ENCODE results near the gene AP2A1.

The AP2A1 gene

GRCh38 chr19:49839713-49840112, 72.9 kb downstream of the AP2A1 start:
- 0 out of 2 replicates have a peak overlapping the region, but pooled peaks have one; percentile 7 for H3K27ac ChIP-seq
- TF ChIP-seq ZFX (IDR thresholded peaks at IDR 0.05; ENCODE audit: borderline replicate concordance): no peak
- TF ChIP-seq, protein P1, sequence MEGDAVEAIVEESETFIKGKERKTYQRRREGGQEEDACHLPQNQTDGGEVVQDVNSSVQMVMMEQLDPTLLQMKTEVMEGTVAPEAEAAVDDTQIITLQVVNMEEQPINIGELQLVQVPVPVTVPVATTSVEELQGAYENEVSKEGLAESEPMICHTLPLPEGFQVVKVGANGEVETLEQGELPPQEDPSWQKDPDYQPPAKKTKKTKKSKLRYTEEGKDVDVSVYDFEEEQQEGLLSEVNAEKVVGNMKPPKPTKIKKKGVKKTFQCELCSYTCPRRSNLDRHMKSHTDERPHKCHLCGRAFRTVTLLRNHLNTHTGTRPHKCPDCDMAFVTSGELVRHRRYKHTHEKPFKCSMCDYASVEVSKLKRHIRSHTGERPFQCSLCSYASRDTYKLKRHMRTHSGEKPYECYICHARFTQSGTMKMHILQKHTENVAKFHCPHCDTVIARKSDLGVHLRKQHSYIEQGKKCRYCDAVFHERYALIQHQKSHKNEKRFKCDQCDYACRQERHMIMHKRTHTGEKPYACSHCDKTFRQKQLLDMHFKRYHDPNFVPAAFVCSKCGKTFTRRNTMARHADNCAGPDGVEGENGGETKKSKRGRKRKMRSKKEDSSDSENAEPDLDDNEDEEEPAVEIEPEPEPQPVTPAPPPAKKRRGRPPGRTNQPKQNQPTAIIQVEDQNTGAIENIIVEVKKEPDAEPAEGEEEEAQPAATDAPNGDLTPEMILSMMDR (IDR thresholded peaks at IDR 0.05): no peak

DNA sequence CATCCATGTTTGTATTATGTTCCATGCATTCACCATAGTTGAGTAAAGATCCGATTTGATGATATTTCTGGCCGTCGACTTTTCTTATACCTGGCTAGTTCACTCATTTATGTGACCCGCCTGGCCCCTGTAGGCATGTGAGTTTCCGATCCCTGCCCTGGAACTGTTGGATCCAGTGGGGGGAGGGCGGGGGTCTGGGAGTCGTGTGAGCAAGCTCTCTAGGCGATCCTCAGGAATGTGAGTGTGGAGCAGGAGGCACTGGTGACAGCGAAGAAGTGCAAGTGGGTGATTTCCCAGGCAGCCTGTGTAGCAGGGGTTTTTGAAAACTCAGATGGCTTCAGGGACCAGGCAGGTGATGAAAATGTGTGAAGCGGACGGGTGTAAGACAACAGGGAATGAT, 73.5 kb downstream of the AP2A1 start:
- TF ChIP-seq, protein P1 (IDR thresholded peaks at IDR 0.05): no peak
- no peak for TF ChIP-seq ZFX (IDR thresholded peaks at IDR 0.05; ENCODE audit: borderline replicate concordance)
- no peak overlapping the region for H3K27ac ChIP-seq

DNA sequence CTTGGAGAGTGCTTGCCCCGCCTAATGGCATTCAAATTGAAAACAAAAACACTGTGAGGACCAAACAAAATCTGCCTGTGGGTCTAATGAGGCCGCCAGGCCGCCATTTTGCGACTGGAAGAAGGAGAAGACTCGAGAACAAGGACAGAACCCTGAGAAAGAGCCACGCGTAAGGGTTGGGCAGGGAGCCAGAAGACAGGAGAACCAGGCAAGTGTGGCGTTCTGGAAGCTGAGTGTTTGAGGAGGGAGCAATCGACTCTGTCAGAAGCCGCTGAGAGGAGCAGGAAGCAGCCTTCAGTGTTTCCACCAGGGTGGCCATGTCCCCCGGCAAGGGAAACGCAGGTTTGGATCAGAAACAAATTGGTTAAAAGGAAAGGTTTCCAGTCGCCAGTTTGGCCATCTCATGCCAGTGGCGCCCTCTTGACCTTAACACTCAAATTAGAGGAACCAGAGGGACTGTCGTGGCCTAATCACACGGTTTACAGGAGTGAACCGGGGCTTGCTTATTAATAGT, 74.0 kb downstream of the AP2A1 start:
- TF ChIP-seq ZFX (IDR thresholded peaks at IDR 0.05; ENCODE audit: borderline replicate concordance): no peak
- TF ChIP-seq, protein P1 (IDR thresholded peaks at IDR 0.05): no peak
- no peak overlapping the region for H3K27ac ChIP-seq

DNA sequence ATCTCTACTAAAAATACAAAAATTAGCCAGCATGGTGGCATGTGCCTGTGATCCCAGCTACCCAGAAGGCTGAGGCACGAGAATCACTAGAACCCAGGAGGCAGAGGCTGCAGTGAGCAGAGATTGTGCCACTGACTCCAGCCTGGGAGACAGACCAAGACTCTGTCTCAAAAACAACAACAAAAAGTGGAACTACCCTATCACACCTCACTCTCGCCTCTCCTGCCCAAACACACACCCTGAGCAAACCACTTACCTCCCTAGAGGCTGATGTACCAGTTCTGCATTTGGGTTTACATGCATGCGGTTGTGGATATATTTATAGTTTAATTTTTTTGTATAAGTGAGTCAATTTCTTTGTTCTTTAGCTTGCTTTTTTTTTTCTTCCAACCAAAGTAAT, 76.5 kb downstream of the AP2A1 start:
- TF ChIP-seq, protein P1 (IDR thresholded peaks at IDR 0.05): no peak
- no peak for TF ChIP-seq ZFX (IDR thresholded peaks at IDR 0.05; ENCODE audit: borderline replicate concordance)
- no peak overlapping the region for H3K27ac ChIP-seq

DNA sequence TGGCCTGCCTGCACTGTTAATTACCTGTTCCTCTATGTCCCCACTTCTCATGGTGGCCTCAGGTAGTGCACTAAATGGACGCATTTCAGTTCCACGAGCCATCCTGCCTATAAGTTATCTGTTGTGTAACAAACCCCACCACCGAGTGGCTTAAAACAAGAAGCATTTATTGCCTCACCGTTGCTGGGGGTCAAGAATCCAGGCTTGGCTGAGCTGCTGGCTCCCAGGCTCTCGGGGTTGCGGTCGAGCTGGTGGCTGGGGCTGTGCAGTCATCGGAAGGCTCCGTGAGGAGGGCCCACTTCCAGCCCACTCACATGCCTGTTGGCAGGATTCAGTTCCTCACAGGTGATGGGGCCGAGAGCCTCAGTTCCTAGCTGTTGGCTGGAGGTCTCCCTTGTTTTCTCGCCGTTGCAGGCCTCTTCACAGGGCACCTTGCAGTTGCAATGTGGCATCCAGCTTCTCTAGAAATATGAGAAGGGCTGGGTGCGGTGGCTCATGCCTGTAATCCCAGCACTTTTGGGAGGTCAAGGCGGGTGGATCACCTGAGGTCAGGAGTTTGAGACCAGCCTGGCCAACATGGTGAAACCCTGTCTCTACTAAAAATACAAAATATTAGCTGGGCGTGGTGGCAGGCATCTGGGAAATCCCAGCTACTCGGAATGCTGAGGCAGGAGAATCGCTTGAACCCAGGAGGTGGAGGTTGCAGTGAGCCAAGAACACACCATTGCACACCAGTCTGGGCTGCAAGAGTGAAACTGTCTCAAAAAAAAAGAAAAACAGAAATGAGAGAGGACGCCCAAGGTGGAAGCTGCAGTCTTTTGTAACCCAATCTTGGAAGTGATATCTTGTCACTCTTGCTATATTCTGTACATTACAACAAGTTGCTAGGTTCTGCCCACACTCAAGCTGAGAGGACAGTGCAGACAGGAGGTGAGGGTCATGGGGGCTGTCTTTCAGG, 77.6 kb downstream of the AP2A1 start:
- TF ChIP-seq ZFX (IDR thresholded peaks at IDR 0.05; ENCODE audit: borderline replicate concordance): no peak
- TF ChIP-seq, protein P1 (IDR thresholded peaks at IDR 0.05): no peak
- H3K27ac ChIP-seq: no peak overlapping the region

DNA sequence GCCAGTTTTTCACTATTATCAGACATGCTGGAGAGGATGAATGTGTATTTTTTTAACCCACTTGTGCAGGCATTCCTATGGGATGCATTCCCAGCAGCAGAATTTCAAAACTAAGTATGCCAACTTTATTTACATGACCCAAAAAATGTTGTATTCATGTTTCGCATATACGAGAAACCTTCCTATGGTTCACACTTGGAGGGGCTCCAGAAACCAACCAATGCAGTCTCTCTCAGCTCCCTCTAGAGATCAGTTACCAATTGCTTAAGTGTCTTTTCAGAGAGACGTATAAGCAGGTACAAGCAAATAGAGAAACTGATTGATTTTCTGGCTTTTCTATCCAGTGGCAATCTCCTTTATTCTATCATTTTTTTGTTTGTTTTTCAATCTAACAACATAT, 78.6 kb downstream of the AP2A1 start:
- no peak overlapping the region for H3K27ac ChIP-seq
- TF ChIP-seq, protein P1 (IDR thresholded peaks at IDR 0.05): no peak
- TF ChIP-seq ZFX (IDR thresholded peaks at IDR 0.05; ENCODE audit: borderline replicate concordance): no peak

- TF ChIP-seq, protein P1 (IDR thresholded peaks at IDR 0.05): no peak
- TF ChIP-seq ZFX (IDR thresholded peaks at IDR 0.05; ENCODE audit: borderline replicate concordance): no peak
- H3K27ac ChIP-seq: no peak overlapping the region; the same call in 1 of the 2 replicates
These were observed 79.6 kb downstream of the AP2A1 start for GRCh38 chr19:49846408-49846807.
